Measurements from ENCODE around the gene CD274. TPM values are rescaled to one million over a fixed set of nuclear protein-coding genes. Genes with fewer than 3 reads are reported as not detected.
A peak's percentile ranks its signal among the peaks of the same experiment; 100 is the strongest.

The CD274 gene
- polyA plus RNA-seq, 1 experiment = 3.8 TPM

- no peaks in the 10 kb centered on the region for H3K27me3 ChIP-seq (ENCODE audit: control insufficient read depth, insufficient read depth, low read length)
- H3K4me3 ChIP-seq (ENCODE audit: low read depth, low read length) = no peak overlapping the region
- CTCF ChIA-PET = interaction anchor here (2.0 to 5.4 kb wide), 3 partner anchors 10 to 250 kb away, joined by 8 to 21 read pairs (median 15); no protein-coding TSS in a partner anchor
- peaks cover 2% of the 10 kb centered on the region; the same call in 1 of the 2 replicates for H3K36me3 ChIP-seq (ENCODE audit: control insufficient read depth, insufficient read depth, low read length)
- POLR2A ChIA-PET = no interaction called here
- no peak for DNase-seq (ENCODE audit: low read depth)
- no peak for TF ChIP-seq CTCF (IDR thresholded peaks at IDR 0.05; ENCODE audit: insufficient read depth, low read depth, low read length)
Observed at GRCh38 chr9:5435912-5436311, 14.4 kb upstream of the CD274 start.

GRCh38 chr9:5436441-5436840, 13.9 kb upstream of the CD274 start:
- Histone ChIP-seq H3K4me3 (ENCODE audit: low read depth, low read length) (no peak overlapping the region), H3K27me3 (ENCODE audit: control insufficient read depth, insufficient read depth, low read length) (no peaks in the 10 kb centered on the region), H3K36me3 (ENCODE audit: control insufficient read depth, insufficient read depth, low read length) (peaks cover 2% of the 10 kb centered on the region; the same call in 1 of the 2 replicates)
- TF ChIP-seq CTCF (IDR thresholded peaks at IDR 0.05; ENCODE audit: insufficient read depth, low read depth, low read length) = no peak
- no peak for DNase-seq (ENCODE audit: low read depth)
- CTCF ChIA-PET = interaction anchor here (2.0 to 5.4 kb wide), 4 partner anchors 10 to 250 kb away, joined by 8 to 30 read pairs (median 18); partner anchors contain the start of gene CD274
- POLR2A ChIA-PET = interaction anchor here (1.6 kb wide), 1 partner anchor 14 kb away, joined by 4 read pairs; the partner anchor contains the start of gene CD274

- peak; percentile 62 for DNase-seq (ENCODE audit: low read depth)
- H3K4me3 ChIP-seq (ENCODE audit: low read depth, low read length) = peak within 1 kb of the TSS; percentile 64
- H3K36me3 ChIP-seq (ENCODE audit: control insufficient read depth, insufficient read depth, low read length) = peaks cover 2% of the 10 kb centered on the region; the same call in 1 of the 2 replicates
- POLR2A ChIA-PET = interaction anchor here (0.7 to 1.6 kb wide), 2 partner anchors 13 to 1078 kb away, joined by 3 to 4 read pairs; partner anchors contain the start of gene CD274
- CTCF ChIA-PET = interaction anchor here (1.1 to 5.4 kb wide), 6 partner anchors 11 to 251 kb away, joined by 4 to 30 read pairs (median 12); partner anchors contain the start of gene CD274
- no peaks in the 10 kb centered on the region for H3K27me3 ChIP-seq (ENCODE audit: control insufficient read depth, insufficient read depth, low read length)
- TF ChIP-seq CTCF (IDR thresholded peaks at IDR 0.05; ENCODE audit: insufficient read depth, low read depth, low read length) = no peak; the same call in none of the 2 replicates
Observed at GRCh38 chr9:5437254-5438216, 12.8 kb upstream of the CD274 start, which contains the start of gene PLGRKT. Gene PLGRKT, minus strand, starts transcription at chr9:5437925. Its CDS starts 5,948 bp downstream, at chr9:5431977.

GRCh38 chr9:5438301-5439162, 11.8 kb upstream of the CD274 start:
- no peak for TF ChIP-seq CTCF (IDR thresholded peaks at IDR 0.05; ENCODE audit: insufficient read depth, low read depth, low read length)
- no peaks in the 10 kb centered on the region for H3K27me3 ChIP-seq (ENCODE audit: control insufficient read depth, insufficient read depth, low read length)
- DNase-seq (ENCODE audit: low read depth) = no peak
- H3K36me3 ChIP-seq (ENCODE audit: control insufficient read depth, insufficient read depth, low read length) = 0 out of 2 replicates have a peak, but pooled peaks cover 2% of the 10 kb centered on the region
- CTCF ChIA-PET = interaction anchor here (1.1 to 5.4 kb wide), 5 partner anchors 10 to 252 kb away, joined by 4 to 30 read pairs (median 15); partner anchors contain the start of gene CD274
- peak overlapping the region; percentile 64 for H3K4me3 ChIP-seq (ENCODE audit: low read depth, low read length)
- POLR2A ChIA-PET = interaction anchor here (1.6 kb wide), 1 partner anchor 12 kb away, joined by 4 read pairs; the partner anchor contains the start of gene CD274
